Mesodermal cell (in vitro differentiated cells): ENCODE measurements around the gene RIBC2.

Source experiments
- H3K27ac ChIP-seq: 2 replicates; pipeline ENCODE4 v1.7.0; 2013; ENCODE audit warnings: mild to moderate bottlenecking, low read depth, low read length, moderate library complexity; ENCODE audit not compliant: severe bottlenecking
- H3K36me3 ChIP-seq: 2 replicates; pipeline ENCODE4 v1.7.1; 2013; ENCODE audit warnings: mild to moderate bottlenecking, low read length, moderate library complexity; ENCODE audit not compliant: control insufficient read depth, insufficient read depth
- H3K4me1 ChIP-seq: one replicate; pipeline ENCODE4 v1.7.1; 2013; ENCODE audit warnings: mild to moderate bottlenecking, low read length; ENCODE audit not compliant: insufficient read depth, control insufficient read depth, poor library complexity, severe bottlenecking
- H3K4me3 ChIP-seq: 2 replicates; pipeline ENCODE4 v1.7.0; 2013; ENCODE audit warnings: low read length, control low read depth, mild to moderate bottlenecking; ENCODE audit not compliant: insufficient read depth, poor library complexity, severe bottlenecking; ENCODE audit errors: extremely low read depth
- H3K9me3 ChIP-seq: 2 replicates; pipeline ENCODE4 v1.7.1; 2013; ENCODE audit warnings: mild to moderate bottlenecking, low read length, moderate library complexity; ENCODE audit not compliant: control insufficient read depth
- WGBS, 2 experiments: methylation state at CpG; one replicate each; pipeline ENCODE4 v1.1.5; 2013; ENCODE audit warnings: missing lambda C conversion rate in 2 of 2; ENCODE audit not compliant: insufficient coverage in 2 of 2; 5-methylcytosine and 5-hydroxymethylcytosine counted together

Gene RIBC2

GRCh38 chr22:45402466-45402985 lies 11.0 kb upstream of the RIBC2 start:
- no peaks in the 10 kb centered on the region for H3K9me3 ChIP-seq
- H3K27ac ChIP-seq, result no peak overlapping the region
- no peaks in the 10 kb centered on the region for H3K36me3 ChIP-seq
- 100% methylated on average over 1 of the region's 3 CpGs; no CpG with 5 or more reads in 1 of the 2 experiments for WGBS, 2 experiments
- no peak overlapping the region for H3K4me3 ChIP-seq
- H3K4me1 ChIP-seq, result no peaks in the 10 kb centered on the region

DNA sequence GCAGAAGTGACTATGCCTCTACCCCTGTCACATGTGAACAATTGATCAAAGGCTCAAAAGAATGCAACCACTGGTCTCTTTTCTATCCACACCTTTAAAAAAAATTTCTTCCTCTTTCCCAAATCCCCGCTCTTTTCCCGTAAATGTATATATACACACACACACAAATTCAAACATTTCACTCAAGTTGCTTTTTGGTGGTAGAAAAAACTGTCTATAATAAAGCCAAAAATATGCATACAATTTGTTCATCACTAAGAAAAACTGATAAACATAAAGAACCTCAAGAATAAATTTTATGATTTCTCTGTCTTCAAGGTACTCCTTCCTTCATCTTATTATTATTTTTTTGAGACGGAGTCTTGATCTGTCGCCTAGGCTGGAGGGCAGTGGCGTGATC lies 5.7 kb upstream of the RIBC2 start:
- Histone ChIP-seq H3K27ac (no peak overlapping the region), H3K9me3 (peaks cover 2% of the 10 kb centered on the region), H3K4me1 (no peaks in the 10 kb centered on the region), H3K36me3 (no peaks in the 10 kb centered on the region), H3K4me3 (no peak overlapping the region)
- no CpG with 5 or more reads among the region's 5 CpGs for WGBS, 2 experiments

GRCh38 chr22:45413013-45413367 lies 503 bp upstream of the RIBC2 start:
- H3K27ac ChIP-seq, result no peak overlapping the region

DNA sequence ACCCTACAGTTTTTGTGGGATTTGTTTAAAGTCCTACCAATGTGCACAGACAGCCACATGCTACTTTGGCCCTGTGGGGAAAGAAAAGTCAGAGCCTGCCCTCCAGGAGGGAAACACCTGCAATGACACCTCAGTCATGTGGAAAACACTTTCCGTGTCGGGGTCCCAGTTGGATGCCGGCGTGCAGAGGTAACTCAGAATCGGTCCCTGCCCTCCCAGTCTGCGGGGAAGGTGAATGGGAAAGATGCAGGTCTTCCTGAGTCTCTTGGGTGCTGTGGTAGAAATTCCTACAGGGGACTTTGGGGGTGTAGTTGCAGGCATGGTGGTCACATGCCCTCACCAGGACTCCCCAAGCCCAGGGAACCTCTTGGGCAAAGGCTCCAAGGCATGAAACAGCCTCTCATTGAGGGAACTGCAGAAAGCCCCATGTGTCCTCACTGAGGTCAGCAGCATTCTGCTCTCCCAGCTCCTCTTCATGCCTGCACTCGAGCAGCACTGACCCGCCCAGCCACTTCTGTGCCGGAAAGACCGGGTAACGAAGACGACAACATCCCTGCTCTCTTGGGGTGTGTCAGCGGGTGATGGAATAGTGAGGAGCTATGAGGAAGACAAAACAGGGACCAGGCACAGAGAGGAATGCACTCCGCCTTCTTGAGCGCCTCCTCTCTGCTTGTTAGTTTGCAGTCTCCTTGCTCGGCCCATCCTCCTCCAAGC lies 4.7 kb downstream of the RIBC2 start:
- no peak overlapping the region for H3K4me3 ChIP-seq
- H3K27ac ChIP-seq, result no peak overlapping the region
- WGBS, 2 experiments, result 95 to 97% methylated on average over 16 of the region's 16 CpGs
- H3K36me3 ChIP-seq, result no peaks in the 10 kb centered on the region
- H3K9me3 ChIP-seq, result no peaks in the 10 kb centered on the region
- no peaks in the 10 kb centered on the region for H3K4me1 ChIP-seq

More at GRCh38 chr22:45413013-45413367, 503 bp upstream of the RIBC2 start:
- WGBS, 2 experiments, result 98 to 99% methylated on average over 18 to 24 of the region's 27 CpGs
- peaks cover 5% of the 10 kb centered on the region for H3K9me3 ChIP-seq
- H3K36me3 ChIP-seq, result no peaks in the 10 kb centered on the region
- H3K4me1 ChIP-seq, result no peaks in the 10 kb centered on the region
- no peak overlapping the region for H3K4me3 ChIP-seq

- Histone ChIP-seq H3K9me3 (no peaks in the 10 kb centered on the region), H3K27ac (no peak overlapping the region), H3K4me3 (no peak overlapping the region), H3K4me1 (no peaks in the 10 kb centered on the region), H3K36me3 (no peaks in the 10 kb centered on the region)
- 96 to 98% methylated on average over 6 of the region's 6 CpGs for WGBS, 2 experiments
These were observed 5.3 kb downstream of the RIBC2 start for GRCh38 chr22:45418770-45419138.

- no peaks in the 10 kb centered on the region for H3K4me1 ChIP-seq
- no peaks in the 10 kb centered on the region for H3K9me3 ChIP-seq
- no peaks in the 10 kb centered on the region for H3K36me3 ChIP-seq
- H3K4me3 ChIP-seq, result no peak overlapping the region
- WGBS, 2 experiments, result 89 to 94% methylated on average over 4 of the region's 4 CpGs
- H3K27ac ChIP-seq, result no peak overlapping the region
These were observed 6.5 kb downstream of the RIBC2 start for GRCh38 chr22:45420011-45420410.

DNA sequence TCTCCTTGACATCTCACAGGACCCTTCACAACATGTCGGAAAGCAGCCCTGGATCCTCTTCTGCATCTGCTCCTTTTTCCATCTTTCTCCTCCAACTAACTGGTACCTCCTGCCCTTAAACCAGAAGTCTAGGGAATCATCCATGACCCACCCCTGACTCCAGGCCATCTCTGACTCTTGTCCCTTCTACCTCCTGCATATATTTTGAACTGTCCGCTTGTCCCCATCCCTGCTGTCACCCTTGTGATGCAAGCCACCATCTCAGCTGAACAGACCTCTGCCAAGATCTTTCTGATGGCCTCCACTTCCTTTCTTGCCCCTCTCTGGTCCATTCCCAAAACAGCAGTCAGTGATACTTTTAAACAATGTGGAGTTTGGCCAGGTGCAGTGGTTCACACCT lies 7.0 kb downstream of the RIBC2 start:
- Histone ChIP-seq H3K27ac (no peak overlapping the region), H3K4me3 (no peak overlapping the region), H3K9me3 (no peaks in the 10 kb centered on the region), H3K36me3 (no peaks in the 10 kb centered on the region), H3K4me1 (no peaks in the 10 kb centered on the region)
- WGBS, 2 experiments, result 97 to 100% methylated on average over 2 of the region's 2 CpGs

DNA sequence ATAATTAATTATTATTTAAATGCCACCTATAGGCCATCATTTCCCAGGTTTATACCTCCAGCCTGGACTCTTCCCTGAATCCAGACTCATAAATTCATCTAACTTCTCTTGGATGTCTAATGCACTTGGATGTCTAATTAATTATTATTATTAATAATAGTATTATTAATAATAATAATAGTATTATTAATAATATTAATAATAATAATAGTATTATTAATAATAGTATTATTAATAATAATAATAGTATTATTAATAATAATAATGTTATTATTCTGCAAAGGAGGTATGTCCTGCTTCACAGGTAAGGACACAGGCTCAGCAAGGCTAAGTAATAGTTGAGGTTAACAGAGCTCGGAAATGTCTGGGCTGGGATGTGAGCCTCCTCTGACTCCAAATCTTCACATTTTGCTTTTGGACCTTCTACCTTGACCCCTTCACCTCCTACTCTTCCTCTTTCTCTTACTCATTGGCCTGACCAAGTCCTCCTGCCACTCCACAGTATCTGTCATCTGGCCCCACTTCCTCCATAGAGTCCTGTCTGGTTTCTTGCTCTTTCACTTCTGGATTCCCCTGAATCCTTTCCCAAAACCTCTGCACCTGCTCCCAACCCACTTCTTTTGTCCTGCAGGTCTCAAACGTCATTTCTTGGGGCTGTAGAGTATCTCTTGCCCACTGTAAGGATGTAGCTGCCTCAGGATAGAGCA lies 8.0 kb downstream of the RIBC2 start:
- WGBS, 2 experiments, result 86 to 90% methylated on average over 2 of the region's 2 CpGs
- Histone ChIP-seq H3K27ac (no peak overlapping the region), H3K9me3 (no peaks in the 10 kb centered on the region), H3K4me1 (no peaks in the 10 kb centered on the region), H3K4me3 (no peak overlapping the region), H3K36me3 (no peaks in the 10 kb centered on the region)

DNA sequence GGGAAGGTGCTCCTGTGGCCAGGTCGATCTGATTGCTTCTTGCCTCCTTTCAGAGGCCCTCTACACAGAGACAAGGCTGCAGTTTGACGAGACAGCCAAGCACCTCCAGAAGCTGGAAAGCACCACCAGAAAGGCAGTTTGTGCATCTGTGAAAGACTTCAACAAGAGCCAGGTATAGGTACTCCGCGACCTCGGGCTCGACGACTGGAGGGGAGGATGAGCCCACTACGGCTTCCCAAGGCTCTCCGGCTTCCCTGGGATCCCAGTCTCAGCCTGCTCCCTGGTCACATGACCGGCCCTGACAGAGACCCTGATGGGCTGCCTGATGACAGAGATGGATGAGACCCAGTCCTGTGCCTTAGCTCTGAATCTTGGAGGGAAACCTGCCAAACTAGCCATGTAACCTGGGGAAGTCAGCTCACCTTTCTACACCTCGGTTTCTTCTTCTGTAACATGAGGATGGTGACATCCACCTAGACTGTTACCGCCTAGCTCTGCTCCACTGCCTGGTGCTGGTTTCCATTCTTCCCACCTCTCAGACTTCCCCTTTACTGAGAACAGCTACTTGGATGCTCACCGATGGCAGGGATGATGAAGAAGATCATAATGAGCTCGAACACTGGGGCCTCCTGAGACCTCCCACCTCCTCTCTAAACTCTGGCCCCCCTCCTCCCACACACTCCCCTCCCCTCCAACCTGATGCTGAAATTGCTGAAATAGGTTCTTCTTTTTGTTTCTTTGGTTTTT lies 8.9 kb downstream of the RIBC2 start:
- WGBS, 2 experiments, result 92 to 94% methylated on average over 11 to 13 of the region's 14 CpGs
- Histone ChIP-seq H3K4me3 (no peak overlapping the region), H3K4me1 (no peaks in the 10 kb centered on the region), H3K9me3 (peaks cover 7% of the 10 kb centered on the region), H3K36me3 (no peaks in the 10 kb centered on the region), H3K27ac (no peak overlapping the region)

DNA sequence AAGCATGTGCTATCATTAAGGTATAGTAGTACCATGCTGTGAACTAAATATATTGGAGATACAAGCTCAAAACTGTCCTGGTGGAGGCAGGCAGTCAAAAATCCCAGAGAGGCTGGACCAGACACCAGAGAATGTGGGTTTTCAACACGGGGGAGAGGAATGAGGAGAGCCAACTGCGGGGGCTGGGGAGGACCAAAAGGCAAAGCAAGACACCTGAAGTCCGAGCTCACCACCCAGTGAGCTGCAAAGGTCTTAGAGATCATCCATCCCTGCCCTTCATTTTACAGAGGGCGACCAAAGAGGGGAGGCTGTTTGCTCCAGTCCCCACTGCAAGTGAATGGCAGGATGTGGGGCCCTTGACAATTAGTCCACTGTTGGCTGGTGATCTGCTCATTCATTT lies 10.0 kb downstream of the RIBC2 start:
- H3K9me3 ChIP-seq, result peaks cover 7% of the 10 kb centered on the region
- WGBS, 2 experiments, result 76 to 85% methylated on average over 3 to 4 of the region's 4 CpGs
- H3K4me3 ChIP-seq, result no peak overlapping the region
- H3K27ac ChIP-seq, result no peak overlapping the region
- H3K4me1 ChIP-seq, result no peaks in the 10 kb centered on the region
- no peaks in the 10 kb centered on the region for H3K36me3 ChIP-seq
